Liver (tissue), 9 donors: ENCODE measurements around the gene ABCA1. TPM values are rescaled to one million over a fixed set of nuclear protein-coding genes. Genes with fewer than 3 reads are reported as not detected.
"Not testable (repeated sequence)": the region's sequence is repeated elsewhere in the genome, so short reads cannot be mapped to it uniquely, and the experiment has no call there.

Source experiments
- DNase-seq: peaks from one replicate; pipeline ENCODE4 v3.0.0-alpha.2; 2017; ENCODE audit warnings: low spot score
- H3K27ac ChIP-seq, 2 donors: one replicate each; pipeline ENCODE4 v1.7.0; 2013; ENCODE audit warnings: inconsistent platforms in 2 of 2, low read length in 2 of 2, control low read depth in 1 of 2, low read depth in 1 of 2, mild to moderate bottlenecking in 1 of 2
- H3K27me3 ChIP-seq, 4 donors: one replicate each; pipeline versions ENCODE4 v1.6.1 to v1.7.0; 2013; ENCODE audit warnings: low read length in 3 of 4, inconsistent platforms in 1 of 4, mild to moderate bottlenecking in 1 of 4, moderate library complexity in 1 of 4; ENCODE audit not compliant: control insufficient read depth in 4 of 4, insufficient read depth in 4 of 4
- H3K36me3 ChIP-seq, 4 donors: one replicate each; pipeline versions ENCODE4 v1.6.1 to v1.7.0; 2013; ENCODE audit warnings: low read length in 3 of 4, mild to moderate bottlenecking in 3 of 4, low read depth in 1 of 4, moderate library complexity in 1 of 4; ENCODE audit not compliant: control insufficient read depth in 4 of 4, insufficient read depth in 3 of 4
- H3K4me1 ChIP-seq, 4 donors: one replicate each; pipeline versions ENCODE4 v1.6.1 to v1.7.0; 2013; ENCODE audit warnings: low read length in 3 of 4, mild to moderate bottlenecking in 3 of 4, moderate library complexity in 1 of 4; ENCODE audit not compliant: control insufficient read depth in 4 of 4, insufficient read depth in 4 of 4
- H3K4me3 ChIP-seq, 3 donors: one replicate each; pipeline versions ENCODE4 v1.6.1 to v1.7.0; 2013; ENCODE audit warnings: low read length in 3 of 3, control low read depth in 1 of 3, low read depth in 1 of 3, mild to moderate bottlenecking in 1 of 3
- H3K9ac ChIP-seq, 2 donors: one replicate each; pipeline ENCODE4 v1.7.0; 2013; ENCODE audit warnings: low read length in 2 of 2, mild to moderate bottlenecking in 2 of 2, moderate library complexity in 2 of 2, control low read depth in 1 of 2, low read depth in 1 of 2
- H3K9me3 ChIP-seq, 4 donors: one replicate each; pipeline versions ENCODE4 v1.6.1 to v1.7.0; 2013; ENCODE audit warnings: low read length in 3 of 4; ENCODE audit not compliant: control insufficient read depth in 4 of 4
- ATF3 ChIP-seq: IDR thresholded peaks from 2 replicates; pipeline ENCODE4 v1.6.1; 2016; ENCODE audit warnings: antibody characterized with exemption
- CTCF ChIP-seq: fragments of 150-350 bp; IDR thresholded peaks from 2 replicates; pipeline ENCODE4 v1.5.1; 2017; ENCODE audit warnings: improper control_type of control experiment, low read depth, low read length; ENCODE audit not compliant: missing input control
- EGR1 ChIP-seq, 2 donors: IDR thresholded peaks; 2 replicates each; pipeline ENCODE4 v1.6.1; 2016 to 2018; ENCODE audit warnings: antibody characterized with exemption in 2 of 2, low read depth in 2 of 2
- FOXA1 ChIP-seq: IDR thresholded peaks from 2 replicates; pipeline ENCODE4 v1.6.1; 2016; ENCODE audit warnings: antibody characterized with exemption
- FOXA2 ChIP-seq: IDR thresholded peaks from 2 replicates; pipeline ENCODE4 v1.6.1; 2016; ENCODE audit warnings: antibody characterized with exemption
- GABPA ChIP-seq, 2 donors: IDR thresholded peaks in 1 of 2; conservative IDR thresholded peaks in 1 of 2; 2 replicates each; pipeline ENCODE4 v1.6.1; 2016; ENCODE audit warnings: antibody characterized with exemption in 2 of 2, mild to moderate bottlenecking in 1 of 2, moderate library complexity in 1 of 2
- HNF4A ChIP-seq, 2 donors: conservative IDR thresholded peaks; 2 replicates each; pipeline ENCODE4 v1.6.1; 2016; ENCODE audit warnings: antibody characterized with exemption in 2 of 2, mild to moderate bottlenecking in 2 of 2
- HNF4G ChIP-seq: IDR thresholded peaks from 2 replicates; pipeline ENCODE4 v1.6.1; 2016; ENCODE audit warnings: antibody characterized with exemption
- JUND ChIP-seq, 2 donors: IDR thresholded peaks; 2 replicates each; pipeline ENCODE4 v1.6.1; 2016; ENCODE audit warnings: antibody characterized with exemption in 2 of 2
- MAX ChIP-seq: IDR thresholded peaks from 2 replicates; pipeline ENCODE4 v1.6.1; 2016; ENCODE audit warnings: antibody characterized with exemption
- NR2F2 ChIP-seq: IDR thresholded peaks from 2 replicates; pipeline ENCODE4 v1.6.1; 2016; ENCODE audit warnings: antibody characterized with exemption
- RAD21 ChIP-seq, 2 donors: IDR thresholded peaks; 2 replicates each; pipeline ENCODE4 v1.6.1; 2016; ENCODE audit warnings: antibody characterized with exemption in 2 of 2, mild to moderate bottlenecking in 2 of 2
- REST ChIP-seq: IDR thresholded peaks from 2 replicates; pipeline ENCODE4 v1.6.1; 2016; ENCODE audit warnings: antibody characterized with exemption, mild to moderate bottlenecking
- RXRA ChIP-seq, 2 donors: IDR thresholded peaks; 2 replicates each; pipeline ENCODE4 v1.6.1; 2017 to 2018; ENCODE audit warnings: antibody characterized with exemption in 2 of 2, mild to moderate bottlenecking in 1 of 2
- SP1 ChIP-seq: IDR thresholded peaks from 2 replicates; pipeline ENCODE4 v1.6.1; 2018; ENCODE audit warnings: antibody characterized with exemption, mild to moderate bottlenecking
- TAF1 ChIP-seq: conservative IDR thresholded peaks from 2 replicates; pipeline ENCODE4 v1.6.1; 2016; ENCODE audit warnings: antibody characterized with exemption, mild to moderate bottlenecking
- YY1 ChIP-seq: IDR thresholded peaks from 2 replicates; pipeline ENCODE4 v1.6.1; 2016; ENCODE audit warnings: antibody characterized with exemption, mild to moderate bottlenecking
- ZBTB33 ChIP-seq: IDR thresholded peaks from 2 replicates; pipeline ENCODE4 v1.6.1; 2016; ENCODE audit warnings: antibody characterized with exemption
- WGBS: extraction: QIAGEN DNeasy Blood & Tissue Kit; methylation state at CpG from one replicate; pipeline ENCODE4 v1.1.7; 2013; 5-methylcytosine and 5-hydroxymethylcytosine counted together
- polyA plus RNA-seq, 2 donors: library from polyadenylated mRNA; stranded (reverse) in 1 of 2; unstranded in 1 of 2; fragments of 200-250 nt in 1 of 2; fragments of >200 nt in 1 of 2; fragmentation: Nextera tagmentation in 1 of 2; extraction: Ambion mirVana in 1 of 2; gene quantifications; one replicate each; pipeline versions ENCODE4 v1.2.1 to v1.2.3, GENCODE V29; 2013 to 2015
- total RNA-seq, 2 donors: library from RNA; depleted of rRNA; stranded (reverse); fragments of >200 nt; gene quantifications; one replicate each; pipeline ENCODE4 v1.2.3, GENCODE V29; 2014
- donor health status: healthy.
- donor health status: healthy.
- donor health status: healthy.
- donor health status: healthy.
- donor health status: healthy.

The ABCA1 gene
- total and polyA plus RNA-seq, 4 donors = 15.4 to 223 (median 62.9) TPM

GRCh38 chr9:104977580-104977979 lies 49.6 kb upstream of the ABCA1 start:
- Histone ChIP-seq H3K9me3 (no peaks in the 10 kb centered on the region), H3K36me3 (no peaks in the 10 kb centered on the region), H3K4me3 (no peak overlapping the region), H3K27me3 (no peaks in the 10 kb centered on the region), H3K4me1 (no peaks in the 10 kb centered on the region), H3K9ac (no peak overlapping the region), H3K27ac (no peak overlapping the region)
- no peak for DNase-seq
- TF ChIP-seq ZBTB33 (no peak), NR2F2 (no peak), REST (no peak), MAX (no peak), HNF4A (conservative IDR thresholded peaks at IDR 0.05) (no peak), ATF3 (no peak), GABPA (IDR thresholded peaks at IDR 0.05 in 1 of 2, conservative IDR thresholded peaks at IDR 0.05 in 1 of 2) (no peak), HNF4G (no peak), YY1 (no peak), FOXA1 (no peak), FOXA2 (no peak), SP1 (no peak), JUND (IDR thresholded peaks at IDR 0.05) (no peak), RXRA (IDR thresholded peaks at IDR 0.05) (no peak), TAF1 (no peak), CTCF (no peak), EGR1 (IDR thresholded peaks at IDR 0.05; ENCODE audit: low read depth in 2 of 2) (no peak), RAD21 (IDR thresholded peaks at IDR 0.05) (no peak)

GRCh38 chr9:104977168-104977567 lies 49.2 kb upstream of the ABCA1 start:
- Histone ChIP-seq H3K27me3 (no peaks in the 10 kb centered on the region), H3K4me3 (no peak overlapping the region), H3K9me3 (no peaks in the 10 kb centered on the region), H3K36me3 (no peaks in the 10 kb centered on the region), H3K4me1 (no peaks in the 10 kb centered on the region), H3K27ac (no peak overlapping the region), H3K9ac (no peak overlapping the region)
- no peak for TF ChIP-seq JUND (IDR thresholded peaks at IDR 0.05)
- TF ChIP-seq MAX = no peak
- no peak for TF ChIP-seq TAF1
- TF ChIP-seq HNF4G = no peak
- no peak for TF ChIP-seq FOXA2
- TF ChIP-seq YY1 = no peak
- TF ChIP-seq RAD21 (IDR thresholded peaks at IDR 0.05) = no peak
- no peak for TF ChIP-seq SP1
- no peak for TF ChIP-seq ATF3
- WGBS = 94% methylated on average over 6 of the region's 6 CpGs
- no peak for DNase-seq

GRCh38 chr9:104975966-104976595 lies 48.1 kb upstream of the ABCA1 start:
- not testable (repeated sequence) for H3K27me3 ChIP-seq, H3K9me3 ChIP-seq, DNase-seq, H3K4me1 ChIP-seq, H3K4me3 ChIP-seq, H3K36me3 ChIP-seq, H3K9ac ChIP-seq, H3K27ac ChIP-seq
- WGBS = 80% methylated on average over 9 of the region's 9 CpGs
